Neural cell (in vitro differentiated cells): ENCODE measurements around the gene ITGB2. TPM values are rescaled to one million over a fixed set of nuclear protein-coding genes. Genes with fewer than 3 reads are reported as not detected.

Experiments
- H2AFZ ChIP-seq: fragments of 200-600, 300-800 bp; sonication (generic), shearing (Covaris generic); 2 replicates; pipeline ENCODE4 v1.6.0; 2014; ENCODE audit warnings: low read depth, mild to moderate bottlenecking, antibody characterized with exemption, low read length, moderate library complexity
- H3F3A ChIP-seq: fragments of 200-600 bp; shearing (Covaris generic); 2 replicates; pipeline ENCODE4 v1.6.1; 2016; ENCODE audit warnings: mild to moderate bottlenecking, moderate library complexity, mixed read lengths, antibody characterized with exemption, low read length; ENCODE audit not compliant: insufficient read depth, poor library complexity, severe bottlenecking
- H3K27ac ChIP-seq: fragments of 200-600, 300-800 bp; sonication (generic), shearing (Covaris generic); 2 replicates; pipeline ENCODE4 v1.5.1; 2014; ENCODE audit warnings: mild to moderate bottlenecking, low read length, moderate library complexity
- H3K27me3 ChIP-seq: fragments of 300-800, 200-600 bp; sonication (generic), shearing (Covaris generic); 2 replicates; pipeline ENCODE4 v1.6.0; 2014; ENCODE audit warnings: mild to moderate bottlenecking, low read depth, low read length, moderate library complexity; ENCODE audit not compliant: insufficient read depth
- H3K36me3 ChIP-seq: fragments of 300-800, 200-600 bp; sonication (generic), shearing (Covaris generic); 2 replicates; pipeline ENCODE4 v1.5.1; 2014; ENCODE audit warnings: mild to moderate bottlenecking, antibody characterized with exemption, low read length, moderate library complexity; ENCODE audit not compliant: insufficient read depth
- H3K4me2 ChIP-seq: fragments of 300-800, 200-600 bp; sonication (generic), shearing (Covaris generic); 2 replicates; pipeline ENCODE4 v1.6.0; 2014; ENCODE audit warnings: mild to moderate bottlenecking, low read length
- H3K4me3 ChIP-seq: fragments of 300-800, 200-600 bp; sonication (generic), shearing (Covaris generic); 2 replicates; pipeline ENCODE4 v1.5.1; 2014; ENCODE audit warnings: mild to moderate bottlenecking, low read length, moderate library complexity
- H3K79me2 ChIP-seq: fragments of 200-600 bp; shearing (Covaris generic); replicated peaks from 2 replicates; pipeline ENCODE4 v1.6.0; 2014; ENCODE audit warnings: mild to moderate bottlenecking, low read length, moderate library complexity; ENCODE audit not compliant: insufficient read depth
- H3K9ac ChIP-seq: fragments of 300-800, 200-600 bp; sonication (generic), shearing (Covaris generic); 2 replicates; pipeline ENCODE4 v1.6.1; 2016; ENCODE audit warnings: mild to moderate bottlenecking, low read length, mixed read lengths
- H3K9me2 ChIP-seq: fragments of 200-600 bp; shearing (Covaris generic); 2 replicates; pipeline ENCODE4 v1.6.1; 2016; ENCODE audit warnings: mild to moderate bottlenecking, low read length, mixed read lengths; ENCODE audit not compliant: insufficient read depth
- H3K9me3 ChIP-seq: fragments of 200-600, 300-800 bp; sonication (generic), shearing (Covaris generic); 2 replicates; pipeline ENCODE4 v1.6.1; 2016; ENCODE audit warnings: mild to moderate bottlenecking, mixed run types, low read length, moderate library complexity, mixed read lengths
- H4K20me1 ChIP-seq: fragments of 200-600 bp; shearing (Covaris generic); 2 replicates; pipeline ENCODE4 v1.6.1; 2016; ENCODE audit warnings: mild to moderate bottlenecking, mixed run types; ENCODE audit not compliant: insufficient read depth
- CTCF ChIP-seq: fragments of 450-650 bp; IDR thresholded peaks from 2 replicates; pipeline ENCODE4 v1.5.1; 2014; ENCODE audit warnings: antibody characterized with exemption, mild to moderate bottlenecking, moderate library complexity; ENCODE audit not compliant: poor library complexity, severe bottlenecking
- EP300 ChIP-seq: fragments of 450-650 bp; conservative IDR thresholded peaks from 2 replicates; pipeline ENCODE4 v1.6.1; 2014; ENCODE audit warnings: antibody characterized with exemption, mild to moderate bottlenecking, moderate library complexity; ENCODE audit not compliant: poor library complexity, severe bottlenecking
- EZH2 ChIP-seq: fragments of 200-600, 300-800 bp; shearing (Covaris generic), sonication (generic); IDR thresholded peaks from 2 replicates; pipeline ENCODE4 v1.6.1; 2014; ENCODE audit warnings: antibody characterized with exemption, low read length, borderline replicate concordance, mild to moderate bottlenecking; ENCODE audit not compliant: insufficient read depth, poor library complexity, severe bottlenecking
- MXI1 ChIP-seq: fragments of 450-650 bp; conservative IDR thresholded peaks from 2 replicates; pipeline ENCODE4 v1.6.1; 2014; ENCODE audit warnings: antibody characterized with exemption, mild to moderate bottlenecking; ENCODE audit not compliant: poor library complexity, severe bottlenecking
- POLR2AphosphoS5 ChIP-seq: IDR thresholded peaks from 2 replicates; pipeline ENCODE4 v1.6.1; 2012
- RAD21 ChIP-seq: fragments of 450-650 bp; conservative IDR thresholded peaks from 2 replicates; pipeline ENCODE4 v1.6.1; 2014; ENCODE audit warnings: antibody characterized with exemption, mild to moderate bottlenecking, moderate library complexity
- SMC3 ChIP-seq: fragments of 450-650 bp; conservative IDR thresholded peaks from 2 replicates; pipeline ENCODE4 v1.6.1; 2014; ENCODE audit warnings: antibody characterized with exemption, mild to moderate bottlenecking, moderate library complexity; ENCODE audit not compliant: poor library complexity
- TAF1 ChIP-seq: IDR thresholded peaks from 2 replicates; pipeline ENCODE4 v1.6.1; 2012; ENCODE audit warnings: low read depth
- polyA plus RNA-seq: library from polyadenylated mRNA; depleted of rRNA; stranded (reverse); fragments of >200 nt; gene quantifications from 2 replicates; pipeline ENCODE4 v1.2.3, GENCODE V29; 2014
- TF ChIP-seq, protein P1 (sequence below): IDR thresholded peaks from 2 replicates; pipeline ENCODE4 v1.6.1; 2012; ENCODE audit warnings: borderline replicate concordance

The ITGB2 gene
- polyA plus RNA-seq, 1 donor from 2014 or later = not detected

DNA sequence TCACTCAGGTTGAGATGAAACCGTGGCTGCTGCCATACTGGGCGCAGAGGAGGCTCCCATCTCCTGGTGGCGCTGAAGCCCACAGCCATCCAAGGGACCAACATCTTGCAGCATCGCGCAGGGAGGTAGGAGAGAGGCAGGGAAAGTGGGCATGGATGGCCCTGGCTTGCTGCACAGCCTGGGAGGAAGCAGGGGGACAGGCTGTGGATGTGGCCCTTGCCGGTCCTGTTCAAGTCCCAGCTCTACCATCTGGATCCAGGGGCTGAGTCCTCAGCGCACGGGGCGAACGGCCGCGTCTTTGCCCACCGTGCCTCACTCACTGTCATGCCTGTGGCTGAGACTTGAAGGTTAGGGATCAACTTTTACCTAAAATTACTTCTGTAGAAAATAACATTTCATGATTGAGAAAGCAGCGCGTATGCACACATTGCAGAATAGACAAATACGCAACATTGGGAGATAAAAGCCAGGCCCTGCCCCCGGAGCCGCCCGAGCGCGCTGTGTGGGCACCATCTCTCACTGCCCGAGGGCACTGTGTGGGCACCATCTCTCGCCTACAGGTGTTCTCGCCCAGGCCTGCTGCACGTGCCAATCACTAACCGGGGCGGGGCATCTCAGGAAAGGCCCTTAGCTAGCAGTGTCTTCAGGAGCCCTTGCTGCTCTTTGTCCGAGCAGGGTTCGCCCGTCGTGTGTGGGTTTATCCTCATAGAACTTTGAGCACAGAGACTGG, 30.7 kb upstream of the ITGB2 start:
- no peak for TF ChIP-seq EZH2
- no peak for TF ChIP-seq MXI1
- no peaks in the 10 kb centered on the region for H4K20me1 ChIP-seq
- no peak overlapping the region for H3K4me3 ChIP-seq
- no peaks in the 10 kb centered on the region for H3K9me2 ChIP-seq
- H2AFZ ChIP-seq = no peak overlapping the region
- H3K9ac ChIP-seq = no peak overlapping the region
- no peaks in the 10 kb centered on the region for H3K27me3 ChIP-seq
- no peaks in the 10 kb centered on the region for H3K79me2 ChIP-seq
- H3K4me2 ChIP-seq = no peak overlapping the region
- H3K36me3 ChIP-seq = no peaks in the 10 kb centered on the region
- H3K27ac ChIP-seq = no peak overlapping the region
- H3F3A ChIP-seq = no peaks in the 10 kb centered on the region
- H3K9me3 ChIP-seq = no peaks in the 10 kb centered on the region

- H3K27ac ChIP-seq = no peak overlapping the region
- H3K9ac ChIP-seq = no peak overlapping the region
- no peaks in the 10 kb centered on the region for H3K9me3 ChIP-seq
- TF ChIP-seq POLR2AphosphoS5 (no peak), CTCF (no peak), RAD21 (no peak), MXI1 (no peak), SMC3 (no peak), TAF1 (no peak), EP300 (no peak), EZH2 (no peak)
- TF ChIP-seq, protein P1, sequence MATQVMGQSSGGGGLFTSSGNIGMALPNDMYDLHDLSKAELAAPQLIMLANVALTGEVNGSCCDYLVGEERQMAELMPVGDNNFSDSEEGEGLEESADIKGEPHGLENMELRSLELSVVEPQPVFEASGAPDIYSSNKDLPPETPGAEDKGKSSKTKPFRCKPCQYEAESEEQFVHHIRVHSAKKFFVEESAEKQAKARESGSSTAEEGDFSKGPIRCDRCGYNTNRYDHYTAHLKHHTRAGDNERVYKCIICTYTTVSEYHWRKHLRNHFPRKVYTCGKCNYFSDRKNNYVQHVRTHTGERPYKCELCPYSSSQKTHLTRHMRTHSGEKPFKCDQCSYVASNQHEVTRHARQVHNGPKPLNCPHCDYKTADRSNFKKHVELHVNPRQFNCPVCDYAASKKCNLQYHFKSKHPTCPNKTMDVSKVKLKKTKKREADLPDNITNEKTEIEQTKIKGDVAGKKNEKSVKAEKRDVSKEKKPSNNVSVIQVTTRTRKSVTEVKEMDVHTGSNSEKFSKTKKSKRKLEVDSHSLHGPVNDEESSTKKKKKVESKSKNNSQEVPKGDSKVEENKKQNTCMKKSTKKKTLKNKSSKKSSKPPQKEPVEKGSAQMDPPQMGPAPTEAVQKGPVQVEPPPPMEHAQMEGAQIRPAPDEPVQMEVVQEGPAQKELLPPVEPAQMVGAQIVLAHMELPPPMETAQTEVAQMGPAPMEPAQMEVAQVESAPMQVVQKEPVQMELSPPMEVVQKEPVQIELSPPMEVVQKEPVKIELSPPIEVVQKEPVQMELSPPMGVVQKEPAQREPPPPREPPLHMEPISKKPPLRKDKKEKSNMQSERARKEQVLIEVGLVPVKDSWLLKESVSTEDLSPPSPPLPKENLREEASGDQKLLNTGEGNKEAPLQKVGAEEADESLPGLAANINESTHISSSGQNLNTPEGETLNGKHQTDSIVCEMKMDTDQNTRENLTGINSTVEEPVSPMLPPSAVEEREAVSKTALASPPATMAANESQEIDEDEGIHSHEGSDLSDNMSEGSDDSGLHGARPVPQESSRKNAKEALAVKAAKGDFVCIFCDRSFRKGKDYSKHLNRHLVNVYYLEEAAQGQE = no peak
- no peaks in the 10 kb centered on the region for H3K27me3 ChIP-seq
- no peak overlapping the region for H3K4me3 ChIP-seq
- no peak overlapping the region for H3K4me2 ChIP-seq
- no peaks in the 10 kb centered on the region for H3F3A ChIP-seq
- no peaks in the 10 kb centered on the region for H4K20me1 ChIP-seq
- no peaks in the 10 kb centered on the region for H3K36me3 ChIP-seq
- no peaks in the 10 kb centered on the region for H3K9me2 ChIP-seq
- no peaks in the 10 kb centered on the region for H3K79me2 ChIP-seq
- no peak overlapping the region for H2AFZ ChIP-seq
These were observed 29.7 kb upstream of the ITGB2 start for GRCh38 chr21:44950351-44950750.
